ENCODE results near the gene PEX26. TPM values are rescaled to one million over a fixed set of nuclear protein-coding genes. Genes with fewer than 3 reads are reported as not detected.

The PEX26 gene
- total RNA-seq, 3 donors from 2014 or later: 113 to 241 (median 123) TPM

GRCh38 chr22:18116634-18117033 is 38.8 kb downstream of the PEX26 start:
- Histone ChIP-seq H3K9me3 (no peaks in the 10 kb centered on the region), H3K4me3 (no peak overlapping the region), H3K4me1 (ENCODE audit: low read depth) (no peaks in the 10 kb centered on the region), H3K36me3 (ENCODE audit: low read depth) (no peaks in the 10 kb centered on the region)
- no peak for TF ChIP-seq CTCF (IDR thresholded peaks at IDR 0.05)
- intact Hi-C loops (cut with DNase I, micrococcal nuclease): no loop called here
- ATAC-seq (no peak), DNase-seq (no peak)

- ATAC-seq (no peak), DNase-seq (no peak)
- intact Hi-C loops (cut with DNase I, micrococcal nuclease): no loop called here
- H3K4me3 ChIP-seq: no peak overlapping the region
- H3K9me3 ChIP-seq: no peaks in the 10 kb centered on the region
- TF ChIP-seq CTCF (IDR thresholded peaks at IDR 0.05): no peak
- no peaks in the 10 kb centered on the region for H3K4me1 ChIP-seq (ENCODE audit: low read depth)
- no peaks in the 10 kb centered on the region for H3K36me3 ChIP-seq (ENCODE audit: low read depth)
Measured at GRCh38 chr22:18118345-18118915, 40.6 kb downstream of the PEX26 start.

- TF ChIP-seq CTCF (IDR thresholded peaks at IDR 0.05): no peak
- no peaks in the 10 kb centered on the region for H3K4me1 ChIP-seq (ENCODE audit: low read depth)
- DNase-seq: no peak
- no peak overlapping the region for H3K4me3 ChIP-seq
- no peaks in the 10 kb centered on the region for H3K9me3 ChIP-seq
- ATAC-seq: no peak
- intact Hi-C loops (cut with DNase I, micrococcal nuclease): no loop called here
- H3K36me3 ChIP-seq (ENCODE audit: low read depth): no peaks in the 10 kb centered on the region
Measured at GRCh38 chr22:18119409-18120110, 41.8 kb downstream of the PEX26 start.

- Histone ChIP-seq H3K9me3 (no peaks in the 10 kb centered on the region), H3K36me3 (ENCODE audit: low read depth) (no peaks in the 10 kb centered on the region), H3K4me1 (ENCODE audit: low read depth) (no peaks in the 10 kb centered on the region), H3K4me3 (no peak overlapping the region)
- no peak for DNase-seq
- ATAC-seq: no peak
- no peak for TF ChIP-seq CTCF (IDR thresholded peaks at IDR 0.05)
- intact Hi-C loops (cut with DNase I, micrococcal nuclease): no loop called here
Measured at GRCh38 chr22:18120857-18121256, 43.1 kb downstream of the PEX26 start.

- H3K36me3 ChIP-seq (ENCODE audit: low read depth): no peaks in the 10 kb centered on the region
- no peak overlapping the region for H3K4me3 ChIP-seq
- H3K4me1 ChIP-seq (ENCODE audit: low read depth): no peaks in the 10 kb centered on the region
- ATAC-seq (no peak), DNase-seq (no peak)
- intact Hi-C loops (cut with DNase I, micrococcal nuclease): no loop called here
- TF ChIP-seq CTCF (IDR thresholded peaks at IDR 0.05): no peak
- no peaks in the 10 kb centered on the region for H3K9me3 ChIP-seq
Measured at GRCh38 chr22:18121506-18121905, 43.7 kb downstream of the PEX26 start.

All from mucosa of descending colon (tissue), 3 donors.